NCI-H446 (cell line): Measurements from ENCODE around the gene SPOPL.
"Not testable (repeated sequence)": the region's sequence is repeated elsewhere in the genome, so short reads cannot be mapped to it uniquely, and the experiment has no call there.

Source experiments
- DNase-seq, 2 experiments: peaks; one replicate each; lab custom pipeline; 2025; lab: John Stamatoyannopoulos, UW

Gene SPOPL

GRCh38 chr2:138523673-138524042 is 22.1 kb downstream of the SPOPL start:
- DNase-seq = not testable (repeated sequence)

GRCh38 chr2:138524353-138524752 is 22.8 kb downstream of the SPOPL start:
- not testable (repeated sequence) for DNase-seq

DNA sequence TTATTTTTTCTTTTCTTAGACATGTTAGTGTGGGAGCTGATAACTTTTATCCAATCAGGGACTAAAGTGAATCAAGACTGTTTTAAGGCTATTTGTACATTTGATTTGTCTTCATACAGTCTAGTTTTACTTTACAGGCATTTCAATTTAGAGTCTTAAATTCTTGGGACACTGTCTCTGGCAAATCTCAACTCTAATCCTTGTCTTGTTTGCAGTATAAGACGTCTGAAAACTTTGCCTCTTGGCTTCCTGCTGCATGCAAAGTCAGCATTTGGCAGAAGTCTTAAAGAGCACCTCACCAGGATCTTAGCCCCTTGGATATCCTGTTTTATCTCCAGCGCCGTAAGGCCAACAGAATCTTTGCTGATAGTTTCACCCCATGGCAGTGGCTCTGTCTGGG is 30.3 kb downstream of the SPOPL start:
- DNase-seq = no peak

- no peak for DNase-seq
Observed at GRCh38 chr2:138534791-138535190, 33.2 kb downstream of the SPOPL start.

DNA sequence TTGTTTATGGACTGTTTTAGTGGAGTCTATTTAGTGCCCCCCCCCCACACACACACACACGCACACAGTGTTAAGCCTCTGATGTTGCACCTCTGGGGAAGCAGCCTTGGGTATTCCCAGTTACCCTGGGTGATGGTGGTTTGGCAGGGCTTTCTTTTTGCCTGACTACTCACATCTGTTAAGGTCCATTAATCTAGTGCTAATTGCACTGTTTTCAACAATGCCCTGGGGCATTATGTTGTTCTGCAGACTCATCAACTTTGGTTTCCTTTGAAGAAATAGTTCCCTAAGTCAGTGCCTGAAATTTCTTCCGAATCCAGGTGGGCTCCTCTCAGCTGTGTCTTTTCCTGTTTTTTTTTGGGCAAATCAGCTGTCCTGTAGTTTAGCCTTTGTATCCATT is 34.7 kb downstream of the SPOPL start:
- peak in 1 of 2 experiments; percentile 38 for DNase-seq

- DNase-seq = no peak
Observed at GRCh38 chr2:138536740-138537139, 35.2 kb downstream of the SPOPL start.

DNA sequence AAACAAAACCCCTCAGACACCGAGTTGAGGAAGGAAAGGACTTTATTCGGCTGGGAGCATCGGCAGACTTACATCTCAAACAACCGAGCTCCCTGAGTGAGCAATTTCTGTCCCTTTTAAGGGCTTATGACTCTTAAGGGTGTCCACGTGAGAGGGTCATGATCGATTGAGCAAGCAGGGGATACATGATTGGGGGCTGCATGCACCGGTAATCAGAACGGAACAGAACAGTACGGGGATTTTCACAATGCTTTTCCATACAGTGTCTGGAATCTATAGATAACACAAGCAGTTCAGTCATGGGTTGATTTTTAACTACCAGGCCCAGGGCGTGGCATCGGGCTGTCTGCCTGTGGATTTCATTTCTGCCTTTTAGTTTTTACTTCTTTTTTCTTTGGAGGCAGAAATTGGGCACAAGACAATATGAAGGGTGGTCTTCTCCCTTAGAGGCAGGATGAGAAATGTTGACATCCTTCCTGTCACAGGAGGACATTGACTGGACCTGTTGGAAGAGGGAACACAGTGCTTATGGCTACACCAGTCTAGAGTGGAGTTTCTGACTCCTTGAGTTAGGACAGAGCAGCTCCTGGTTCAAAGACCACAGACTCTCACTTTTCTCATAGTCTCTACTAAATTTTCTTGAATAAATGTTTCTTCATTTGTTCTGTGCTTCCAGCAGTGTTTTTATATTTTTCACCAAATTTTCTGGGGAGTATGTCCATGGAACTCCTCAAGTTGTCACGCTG is 35.8 kb downstream of the SPOPL start:
- no peak for DNase-seq

GRCh38 chr2:138544206-138544605 is 42.6 kb downstream of the SPOPL start:
- DNase-seq = not testable (repeated sequence)

DNA sequence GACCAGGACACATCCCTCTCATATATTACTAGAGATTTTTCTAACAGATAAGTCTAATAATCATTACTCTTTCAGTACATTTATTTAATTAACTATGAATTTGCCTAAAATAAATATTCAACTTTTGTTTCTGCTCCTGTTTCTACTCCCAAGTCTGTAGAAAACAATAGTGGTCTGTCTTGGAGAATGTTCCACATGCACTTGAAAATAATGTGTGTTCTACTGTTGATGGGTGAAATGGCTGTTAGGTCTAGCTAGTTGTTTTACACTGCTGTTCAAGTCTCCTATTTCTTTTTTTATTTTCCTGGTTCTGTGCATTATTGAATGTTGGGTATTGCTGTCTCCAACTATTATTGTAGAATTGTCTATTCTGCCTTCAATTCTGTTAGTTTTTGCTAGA is 47.2 kb downstream of the SPOPL start:
- no peak for DNase-seq

DNA sequence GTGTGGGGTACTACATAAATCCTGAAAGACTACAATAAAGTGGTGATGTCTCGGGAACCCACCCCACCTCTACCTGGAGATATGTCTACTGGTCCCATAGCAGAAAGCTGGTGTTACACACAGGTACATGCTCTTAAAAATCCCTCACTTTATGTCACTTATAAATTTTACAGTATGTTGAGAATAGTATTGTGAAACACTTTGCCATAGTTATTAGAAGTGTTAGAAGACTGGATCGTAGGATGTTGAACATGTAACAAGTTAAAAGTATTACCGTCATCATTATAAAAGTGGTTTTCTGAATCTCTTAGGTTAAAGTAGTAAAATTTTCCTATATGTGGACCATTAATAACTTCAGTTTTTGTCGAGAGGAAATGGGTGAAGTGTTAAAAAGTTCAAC is 48.6 kb downstream of the SPOPL start:
- DNase-seq = no peak

- DNase-seq = no peak
Observed at GRCh38 chr2:138550670-138551287, 49.2 kb downstream of the SPOPL start.

GRCh38 chr2:138554123-138554522 is 52.6 kb downstream of the SPOPL start:
- no peak for DNase-seq

DNA sequence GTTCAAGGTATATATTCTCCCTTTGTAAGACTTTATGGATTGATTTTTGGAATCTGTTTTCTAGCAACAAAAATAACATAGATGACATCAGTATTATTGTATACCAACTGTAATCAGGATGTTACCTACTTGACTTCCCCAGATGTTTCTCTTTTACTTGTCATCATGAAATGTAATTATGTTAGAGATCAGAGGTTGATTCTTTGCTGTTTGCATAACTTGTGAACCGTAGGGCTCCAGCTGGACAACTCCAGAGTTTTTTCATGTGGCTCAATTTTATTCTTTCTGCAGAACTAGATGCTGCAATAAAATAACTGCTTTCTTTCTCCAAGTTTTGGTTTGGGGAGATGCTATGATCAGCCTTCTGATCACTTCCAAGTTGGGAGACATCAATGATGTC is 58.1 kb downstream of the SPOPL start:
- DNase-seq = no peak

DNA sequence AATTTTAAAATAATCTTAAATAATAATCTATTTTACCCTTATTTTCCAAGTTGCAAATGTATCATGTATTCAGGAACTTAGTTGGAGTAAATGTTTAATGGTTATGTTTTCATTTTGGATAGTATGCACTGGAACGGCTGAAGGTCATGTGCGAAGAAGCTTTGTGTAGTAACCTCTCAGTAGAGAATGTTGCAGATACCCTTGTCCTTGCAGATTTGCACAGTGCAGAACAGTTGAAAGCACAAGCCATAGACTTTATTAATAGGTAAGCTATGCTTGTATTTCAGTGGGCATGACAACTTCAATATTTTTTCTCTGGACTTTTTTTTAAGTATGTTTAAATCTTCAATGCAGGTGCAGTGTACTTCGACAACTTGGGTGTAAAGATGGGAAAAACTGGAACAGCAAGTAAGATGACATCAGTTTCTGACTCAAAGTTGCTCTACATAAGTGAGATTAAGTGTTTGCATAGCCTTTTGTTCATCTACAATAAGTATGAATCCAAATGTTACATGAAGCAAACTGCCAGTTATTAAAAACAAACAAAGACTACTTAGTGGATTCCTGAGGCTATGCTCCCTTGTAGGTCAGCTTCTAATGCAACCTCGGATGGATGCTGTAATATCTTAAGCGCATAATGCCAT is 63.1 kb downstream of the SPOPL start:
- DNase-seq = no peak

DNA sequence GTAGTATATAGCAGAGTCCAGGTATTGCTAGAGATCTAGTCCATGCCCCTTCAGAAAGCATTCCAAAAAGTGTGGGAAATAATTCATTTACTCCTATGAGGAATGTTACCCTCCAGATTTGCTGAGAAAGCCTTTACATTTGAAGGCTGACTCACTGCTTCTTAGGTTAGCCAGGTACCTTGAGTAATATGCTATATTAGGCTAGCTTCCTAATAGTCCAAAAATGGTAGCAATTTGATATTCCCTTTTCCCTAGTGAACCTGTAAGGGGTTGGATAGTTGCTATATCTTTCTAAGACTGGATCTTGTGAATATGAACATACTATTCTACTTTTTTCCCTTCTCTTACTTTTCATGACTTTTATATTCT is 63.6 kb downstream of the SPOPL start:
- DNase-seq = no peak

- DNase-seq = peak in 1 of 2 experiments; percentile 1
Observed at GRCh38 chr2:138572318-138572717, 70.7 kb downstream of the SPOPL start.

DNA sequence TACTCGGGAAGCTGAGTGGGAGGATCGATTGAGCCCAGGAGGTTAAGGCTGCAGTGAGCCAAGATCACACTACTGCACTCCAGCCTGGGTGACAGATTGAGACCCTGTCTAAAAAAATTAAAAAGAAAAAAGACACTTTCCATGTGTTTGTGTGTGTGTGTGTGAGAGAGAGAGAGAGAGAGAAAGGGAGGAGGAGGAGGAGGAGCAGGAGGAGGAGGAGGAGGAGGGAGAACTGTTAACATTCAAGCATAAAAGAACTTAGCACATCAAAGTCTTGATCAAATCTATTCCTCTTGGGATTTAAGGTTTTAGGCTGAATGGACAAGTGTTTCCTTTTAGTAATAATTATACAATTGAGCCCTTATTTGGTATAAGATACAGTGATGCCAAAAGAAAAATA is 75.5 kb downstream of the SPOPL start:
- DNase-seq = no peak

GRCh38 chr2:138579556-138579955 is 78.0 kb downstream of the SPOPL start:
- no peak for DNase-seq

- DNase-seq = no peak
Observed at GRCh38 chr2:138581909-138582308, 80.3 kb downstream of the SPOPL start.

- DNase-seq = no peak
Observed at GRCh38 chr2:138589663-138590062, 88.1 kb downstream of the SPOPL start.

GRCh38 chr2:138596403-138596802 is 94.8 kb downstream of the SPOPL start:
- DNase-seq = no peak

GRCh38 chr2:138600732-138601457 is 99.3 kb downstream of the SPOPL start:
- DNase-seq = no peak
